Lower leg skin (tissue), 4 donors: ENCODE data around the gene INTS4. TPM values are rescaled to one million over a fixed set of nuclear protein-coding genes. Genes with fewer than 3 reads are reported as not detected.
"Not testable (repeated sequence)": the region's sequence is repeated elsewhere in the genome, so short reads cannot be mapped to it uniquely, and the experiment has no call there.

Experiments
- DNase-seq, 2 donors: peaks; one replicate each; pipeline ENCODE4 v3.0.0-alpha.2; 2019; ENCODE audit warnings: low spot score in 2 of 2
- H3K4me3 ChIP-seq: fragments of 200-600 bp; sonication (generic); 2 replicates; pipeline ENCODE4 v1.5.1; 2017; ENCODE audit warnings: mild to moderate bottlenecking, low read depth; ENCODE audit not compliant: poor library complexity, severe bottlenecking
- POLR2A ChIP-seq, 2 donors: fragments of 450-650 bp; IDR thresholded peaks; one replicate each; pipeline ENCODE4 v1.6.1; 2016 to 2017; ENCODE audit warnings: antibody characterized with exemption in 2 of 2, mild to moderate bottlenecking in 1 of 2, moderate library complexity in 1 of 2
- WGBS, 2 donors: methylation state at CpG; one replicate each; pipeline ENCODE4 v1.1.5; 2018; 5-methylcytosine and 5-hydroxymethylcytosine counted together
- intact Hi-C: fragments of 100-400 bp; cut with DNase I; formaldehyde crosslinking; loops from one replicate; pipeline ENCODE4 v1.15.0; 2023; ENCODE audit warnings: low total_unique reads
- total RNA-seq, 4 donors: library from RNA; depleted of rRNA; stranded (reverse); fragments of >200 nt; gene quantifications; one replicate each; pipeline ENCODE4 v1.1.0, GENCODE V29; 2016
- TF ChIP-seq, protein P1 (sequence below), 3 donors: fragments of 450-650 bp; IDR thresholded peaks; one replicate each; pipeline ENCODE4 v1.5.1; 2016; ENCODE audit warnings: antibody characterized with exemption in 3 of 3, mild to moderate bottlenecking in 3 of 3, moderate library complexity in 2 of 3

INTS4 gene
- total RNA-seq, 4 donors from 2014 or later = 14.7 to 24.8 (median 18.3) TPM

DNA sequence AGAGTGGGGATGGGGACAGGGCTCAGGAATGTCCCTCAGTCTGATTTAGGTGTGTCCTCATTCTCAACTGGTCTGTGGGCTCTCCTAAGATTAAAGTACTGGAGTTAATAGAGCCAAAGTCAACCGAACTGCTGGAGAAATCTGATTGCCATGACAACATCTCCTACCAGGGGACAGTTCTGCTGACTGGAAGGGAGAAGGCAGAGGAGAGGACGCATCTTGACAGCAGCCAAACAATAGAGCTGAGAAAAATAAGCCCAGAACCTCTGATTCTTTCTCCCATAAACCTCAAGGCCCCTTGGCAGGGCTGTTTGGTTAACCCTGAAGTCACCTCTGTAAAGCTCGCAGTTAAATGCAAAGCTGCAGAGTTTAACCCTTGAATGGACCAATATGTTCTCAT lies 25.8 kb upstream of the INTS4 start:
- intact Hi-C loops = no loop called here
- TF ChIP-seq POLR2A (IDR thresholded peaks at IDR 0.05) = no peak
- TF ChIP-seq, protein P1, sequence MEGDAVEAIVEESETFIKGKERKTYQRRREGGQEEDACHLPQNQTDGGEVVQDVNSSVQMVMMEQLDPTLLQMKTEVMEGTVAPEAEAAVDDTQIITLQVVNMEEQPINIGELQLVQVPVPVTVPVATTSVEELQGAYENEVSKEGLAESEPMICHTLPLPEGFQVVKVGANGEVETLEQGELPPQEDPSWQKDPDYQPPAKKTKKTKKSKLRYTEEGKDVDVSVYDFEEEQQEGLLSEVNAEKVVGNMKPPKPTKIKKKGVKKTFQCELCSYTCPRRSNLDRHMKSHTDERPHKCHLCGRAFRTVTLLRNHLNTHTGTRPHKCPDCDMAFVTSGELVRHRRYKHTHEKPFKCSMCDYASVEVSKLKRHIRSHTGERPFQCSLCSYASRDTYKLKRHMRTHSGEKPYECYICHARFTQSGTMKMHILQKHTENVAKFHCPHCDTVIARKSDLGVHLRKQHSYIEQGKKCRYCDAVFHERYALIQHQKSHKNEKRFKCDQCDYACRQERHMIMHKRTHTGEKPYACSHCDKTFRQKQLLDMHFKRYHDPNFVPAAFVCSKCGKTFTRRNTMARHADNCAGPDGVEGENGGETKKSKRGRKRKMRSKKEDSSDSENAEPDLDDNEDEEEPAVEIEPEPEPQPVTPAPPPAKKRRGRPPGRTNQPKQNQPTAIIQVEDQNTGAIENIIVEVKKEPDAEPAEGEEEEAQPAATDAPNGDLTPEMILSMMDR (IDR thresholded peaks at IDR 0.05) = no peak
- 46 to 49% methylated on average over 3 of the region's 3 CpGs for WGBS, 2 donors
- H3K4me3 ChIP-seq = no peak overlapping the region
- DNase-seq = no peak

DNA sequence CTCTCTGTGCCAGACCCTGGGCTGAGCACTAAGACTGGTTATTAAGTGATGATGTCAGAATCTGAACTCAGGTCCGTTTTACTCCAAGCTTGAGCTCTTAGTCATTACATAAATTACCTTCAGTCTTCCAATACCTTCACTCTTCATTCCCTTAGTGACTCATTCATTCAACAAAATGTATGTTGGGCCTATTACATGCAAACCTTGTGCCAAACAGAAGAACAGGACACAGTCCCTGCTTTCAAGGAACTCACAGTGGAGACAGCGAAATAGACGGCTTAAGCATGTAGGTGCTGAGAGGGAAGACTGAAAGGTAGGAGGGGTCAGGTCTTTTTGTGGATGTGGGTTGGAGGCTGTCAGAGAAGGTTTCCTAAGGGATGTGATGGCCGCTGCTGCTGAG lies 25.3 kb upstream of the INTS4 start:
- no peak for DNase-seq
- intact Hi-C loops = no loop called here
- 47 to 68% methylated on average over 4 of the region's 4 CpGs for WGBS, 2 donors
- TF ChIP-seq, protein P1 (IDR thresholded peaks at IDR 0.05) = no peak
- no peak for TF ChIP-seq POLR2A (IDR thresholded peaks at IDR 0.05)
- no peak overlapping the region for H3K4me3 ChIP-seq

DNA sequence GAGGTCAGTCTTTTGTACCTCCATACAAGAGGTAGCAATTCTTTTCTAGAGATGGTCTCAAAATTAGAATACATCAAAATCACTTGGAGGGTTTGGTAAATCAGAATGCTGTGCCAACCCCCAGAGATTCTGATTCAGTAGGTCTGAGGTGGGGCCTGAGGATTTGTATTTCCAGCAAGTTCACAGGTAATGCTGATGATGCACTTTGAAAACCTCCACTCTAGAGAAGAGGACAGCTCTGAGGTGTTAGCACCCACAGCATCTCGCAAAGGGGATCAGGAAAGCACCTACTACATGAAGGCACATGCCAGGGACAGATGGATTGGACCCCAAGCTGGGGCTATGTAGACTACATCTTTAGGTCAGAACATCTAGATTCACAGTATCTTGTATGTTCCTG lies 21.4 kb upstream of the INTS4 start:
- WGBS, 2 donors = 90 to 95% methylated on average over 1 of the region's 1 CpG
- no peak for DNase-seq
- TF ChIP-seq, protein P1 (IDR thresholded peaks at IDR 0.05) = no peak
- no peak for TF ChIP-seq POLR2A (IDR thresholded peaks at IDR 0.05)

DNA sequence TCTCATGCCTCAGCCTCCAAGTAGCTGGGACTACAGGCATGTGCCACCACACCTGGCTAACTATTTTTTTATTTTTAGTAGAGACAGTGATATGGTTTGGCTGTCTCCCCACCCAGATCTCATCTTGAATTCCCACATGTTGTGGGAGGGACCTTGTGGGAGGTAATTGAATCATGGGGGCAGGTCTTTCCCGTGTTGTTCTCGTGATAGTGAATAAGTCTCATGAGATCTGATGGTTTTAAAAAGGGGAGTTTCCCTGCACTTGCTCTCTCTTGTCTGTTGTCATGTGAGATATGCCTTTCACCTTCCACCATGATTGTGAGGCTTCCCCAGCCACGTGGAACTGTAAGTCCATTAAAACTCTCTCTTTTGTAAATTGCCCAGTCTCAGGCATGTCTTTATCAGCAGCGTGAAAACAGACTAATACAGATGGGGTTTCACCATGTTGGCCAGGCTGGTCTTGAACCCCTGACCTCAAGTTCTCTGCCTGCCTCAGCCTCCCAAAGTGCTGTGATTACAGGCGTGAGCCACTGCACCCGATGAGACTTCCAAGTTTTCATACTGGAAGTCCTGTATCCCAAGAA lies 20.6 kb upstream of the INTS4 start:
- H3K4me3 ChIP-seq, intact Hi-C loops, DNase-seq: not testable (repeated sequence)
- 59 to 68% methylated on average over 6 of the region's 6 CpGs for WGBS, 2 donors

More for the DNA sequence above, 21.4 kb upstream of the INTS4 start:
- intact Hi-C loops = no loop called here
- no peak overlapping the region for H3K4me3 ChIP-seq

DNA sequence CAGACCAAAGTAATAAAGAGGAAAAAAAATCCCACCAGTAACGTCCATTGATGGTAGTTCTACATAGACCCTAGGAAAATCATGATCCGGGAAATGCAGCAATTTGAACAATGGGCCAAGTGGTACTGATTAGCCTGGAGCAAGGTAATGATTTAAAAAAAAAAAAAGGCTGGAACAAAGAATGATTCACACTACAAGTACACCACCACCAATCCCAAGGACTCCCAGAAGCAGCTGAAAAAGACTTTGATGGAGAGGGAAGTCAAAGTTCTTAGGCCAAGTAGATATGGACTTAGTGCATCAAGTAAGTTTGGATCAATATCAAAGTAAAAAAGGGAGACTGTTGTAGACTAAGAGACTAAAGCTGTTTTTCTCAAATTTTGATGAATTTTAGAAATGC lies 16.8 kb upstream of the INTS4 start:
- 72 to 82% methylated on average over 2 of the region's 2 CpGs for WGBS, 2 donors
- intact Hi-C loops = no loop called here
- no peak for TF ChIP-seq POLR2A (IDR thresholded peaks at IDR 0.05)
- TF ChIP-seq, protein P1 (IDR thresholded peaks at IDR 0.05) = no peak
- no peak for DNase-seq
- no peak overlapping the region for H3K4me3 ChIP-seq

DNA sequence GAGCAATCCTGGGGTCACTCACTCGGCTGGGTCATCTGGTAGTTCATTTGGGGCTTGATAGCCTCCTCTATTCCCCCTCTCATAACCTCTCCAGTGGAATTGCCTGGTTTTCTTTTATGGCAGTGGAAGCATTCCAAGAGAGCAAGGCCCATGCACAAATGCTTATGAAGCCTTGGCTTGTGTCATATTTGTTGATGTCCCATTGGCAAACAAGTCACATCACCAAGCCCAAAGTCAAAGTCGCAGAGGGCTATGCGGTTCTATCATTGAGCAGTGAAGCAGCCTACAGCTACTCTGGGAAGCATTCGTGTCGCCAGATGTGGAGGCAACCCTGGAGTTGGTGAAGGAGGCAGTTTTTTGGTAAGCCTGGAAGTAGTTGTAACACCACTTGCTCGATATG lies 16.3 kb upstream of the INTS4 start:
- H3K4me3 ChIP-seq = no peak overlapping the region
- TF ChIP-seq, protein P1 (IDR thresholded peaks at IDR 0.05) = no peak
- TF ChIP-seq POLR2A (IDR thresholded peaks at IDR 0.05) = no peak
- WGBS, 2 donors = 91 to 94% methylated on average over 6 of the region's 6 CpGs
- intact Hi-C loops = no loop called here
- DNase-seq = no peak
